ENCODE results near the gene EEF1A2. TPM values are rescaled to one million over a fixed set of nuclear protein-coding genes. Genes with fewer than 3 reads are reported as not detected.

EEF1A2 gene
- total RNA-seq, 1 experiment from 2014 or later = 26.0 TPM

GRCh38 chr20:63537525-63538203 is 38.8 kb upstream of the EEF1A2 start (continued):
- no peak for TF ChIP-seq ARID4B (CRISPR knock-in tag; IDR thresholded peaks at IDR 0.05; ENCODE audit: borderline replicate concordance)
- no peak for TF ChIP-seq FOXJ3 (CRISPR knock-in tag; IDR thresholded peaks at IDR 0.05; ENCODE audit: borderline replicate concordance)
- TF ChIP-seq SMAD4 (CRISPR knock-in tag; IDR thresholded peaks at IDR 0.05) = no peak
- TF ChIP-seq ELF4 (CRISPR knock-in tag; IDR thresholded peaks at IDR 0.05; ENCODE audit: low read depth) = no peak
- TF ChIP-seq ZNF425 (CRISPR knock-in tag; conservative IDR thresholded peaks at IDR 0.05) = no peak
- TF ChIP-seq MAX (CRISPR knock-in tag; IDR thresholded peaks at IDR 0.05) = 0 out of 2 replicates have a peak, but pooled peaks have one; percentile 45
- TF ChIP-seq CREB1 (CRISPR knock-in tag; IDR thresholded peaks at IDR 0.05) = no peak
- TF ChIP-seq MLX (CRISPR knock-in tag; IDR thresholded peaks at IDR 0.05) = no peak
- TF ChIP-seq, protein P1, sequence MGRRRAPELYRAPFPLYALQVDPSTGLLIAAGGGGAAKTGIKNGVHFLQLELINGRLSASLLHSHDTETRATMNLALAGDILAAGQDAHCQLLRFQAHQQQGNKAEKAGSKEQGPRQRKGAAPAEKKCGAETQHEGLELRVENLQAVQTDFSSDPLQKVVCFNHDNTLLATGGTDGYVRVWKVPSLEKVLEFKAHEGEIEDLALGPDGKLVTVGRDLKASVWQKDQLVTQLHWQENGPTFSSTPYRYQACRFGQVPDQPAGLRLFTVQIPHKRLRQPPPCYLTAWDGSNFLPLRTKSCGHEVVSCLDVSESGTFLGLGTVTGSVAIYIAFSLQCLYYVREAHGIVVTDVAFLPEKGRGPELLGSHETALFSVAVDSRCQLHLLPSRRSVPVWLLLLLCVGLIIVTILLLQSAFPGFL (CRISPR knock-in tag; IDR thresholded peaks at IDR 0.05; ENCODE audit: borderline replicate concordance) = no peak
- TF ChIP-seq NFE2L1 (CRISPR knock-in tag; IDR thresholded peaks at IDR 0.05) = no peak
- TF ChIP-seq ZNF263 (CRISPR knock-in tag; IDR thresholded peaks at IDR 0.05; ENCODE audit: low read depth) = no peak
- no peak for TF ChIP-seq ZBTB43 (CRISPR knock-in tag; IDR thresholded peaks at IDR 0.05)
- no peak for TF ChIP-seq ZNF138 (CRISPR knock-in tag; conservative IDR thresholded peaks at IDR 0.05)
- no peak for TF ChIP-seq ZNF532 (CRISPR knock-in tag; IDR thresholded peaks at IDR 0.05; ENCODE audit: borderline replicate concordance)
- TF ChIP-seq, protein P2, sequence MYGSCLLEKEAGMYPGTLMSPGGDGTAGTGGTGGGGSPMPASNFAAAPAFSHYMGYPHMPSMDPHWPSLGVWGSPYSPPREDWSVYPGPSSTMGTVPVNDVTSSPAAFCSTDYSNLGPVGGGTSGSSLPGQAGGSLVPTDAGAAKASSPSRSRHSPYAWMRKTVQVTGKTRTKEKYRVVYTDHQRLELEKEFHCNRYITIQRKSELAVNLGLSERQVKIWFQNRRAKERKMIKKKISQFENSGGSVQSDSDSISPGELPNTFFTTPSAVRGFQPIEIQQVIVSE (CRISPR knock-in tag; IDR thresholded peaks at IDR 0.05; ENCODE audit: borderline replicate concordance) = no peak
- TF ChIP-seq HMGA2 (CRISPR knock-in tag; IDR thresholded peaks at IDR 0.05) = no peak
- TF ChIP-seq, protein P3, sequence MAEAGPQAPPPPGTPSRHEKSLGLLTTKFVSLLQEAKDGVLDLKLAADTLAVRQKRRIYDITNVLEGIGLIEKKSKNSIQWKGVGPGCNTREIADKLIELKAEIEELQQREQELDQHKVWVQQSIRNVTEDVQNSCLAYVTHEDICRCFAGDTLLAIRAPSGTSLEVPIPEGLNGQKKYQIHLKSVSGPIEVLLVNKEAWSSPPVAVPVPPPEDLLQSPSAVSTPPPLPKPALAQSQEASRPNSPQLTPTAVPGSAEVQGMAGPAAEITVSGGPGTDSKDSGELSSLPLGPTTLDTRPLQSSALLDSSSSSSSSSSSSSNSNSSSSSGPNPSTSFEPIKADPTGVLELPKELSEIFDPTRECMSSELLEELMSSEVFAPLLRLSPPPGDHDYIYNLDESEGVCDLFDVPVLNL (CRISPR knock-in tag; IDR thresholded peaks at IDR 0.05; ENCODE audit: borderline replicate concordance, low read depth) = no peak
- no peak for TF ChIP-seq NR3C1 (CRISPR knock-in tag; conservative IDR thresholded peaks at IDR 0.05; ENCODE audit: low read depth)
- TF ChIP-seq ETV6 (CRISPR knock-in tag; IDR thresholded peaks at IDR 0.05) = peak; percentile 83
- TF ChIP-seq GTF2I (CRISPR knock-in tag; conservative IDR thresholded peaks at IDR 0.05) = no peak

Data from WTC11 (cell line).